Measurements from ENCODE around the gene SPRN.
"Not testable (repeated sequence)": the region's sequence is repeated elsewhere in the genome, so short reads cannot be mapped to it uniquely, and the experiment has no call there.

SPRN gene

GRCh38 chr10:133424601-133425000, at the start of gene SPRN:
SPRN (minus strand) TSS chr10:133424625; CDS start chr10:133423681, 944 bp downstream.
- DNase-seq: not testable (repeated sequence)

GRCh38 chr10:133474027-133474426, 49.6 kb upstream of the SPRN start:
- no peak for DNase-seq

GRCh38 chr10:133473270-133473669, 48.8 kb upstream of the SPRN start:
- no peak for DNase-seq

- DNase-seq: no peak
These were observed 47.1 kb upstream of the SPRN start for GRCh38 chr10:133471300-133472109.

- not testable (repeated sequence) for DNase-seq
These were observed 44.8 kb upstream of the SPRN start for GRCh38 chr10:133469205-133469604.

- DNase-seq: no peak
These were observed 43.0 kb upstream of the SPRN start for GRCh38 chr10:133467286-133467911.

- no peak for DNase-seq
These were observed 42.4 kb upstream of the SPRN start for GRCh38 chr10:133466683-133467275.

GRCh38 chr10:133465950-133466474, 41.6 kb upstream of the SPRN start:
- DNase-seq: no peak

GRCh38 chr10:133465191-133465949, 40.9 kb upstream of the SPRN start:
- no peak for DNase-seq

- DNase-seq: no peak
These were observed 40.2 kb upstream of the SPRN start for GRCh38 chr10:133464582-133465031.

- no peak for DNase-seq
These were observed 38.3 kb upstream of the SPRN start for GRCh38 chr10:133462512-133463305.

- DNase-seq: no peak
These were observed 37.4 kb upstream of the SPRN start for GRCh38 chr10:133461841-133462240.

GRCh38 chr10:133461027-133461426, 36.6 kb upstream of the SPRN start:
- DNase-seq: no peak

- no peak for DNase-seq
These were observed 35.9 kb upstream of the SPRN start for GRCh38 chr10:133460208-133460769.

- no peak for DNase-seq
These were observed 35.2 kb upstream of the SPRN start for GRCh38 chr10:133459454-133460207.

GRCh38 chr10:133458710-133459453, 34.5 kb upstream of the SPRN start:
- DNase-seq: no peak

- DNase-seq: no peak
These were observed 33.7 kb upstream of the SPRN start for GRCh38 chr10:133458021-133458709.

- no peak for DNase-seq
These were observed 32.8 kb upstream of the SPRN start for GRCh38 chr10:133457100-133457841.

All from stimulated activated CD4-positive, alpha-beta T cell treated with anti-CD3 and anti-CD28 coated beads, Interleukin-4, amount 100 ng/mL, for 24 hours (primary cell).